Peyer's patch (tissue), 4 donors: Measurements from ENCODE around the gene ATF6B. TPM values are rescaled to one million over a fixed set of nuclear protein-coding genes. Genes with fewer than 3 reads are reported as not detected.
A peak's percentile ranks its signal among the peaks of the same experiment; 100 is the strongest.

Source experiments
- DNase-seq, 3 donors: peaks; one replicate each; pipeline ENCODE4 v3.0.0-alpha.2; 2017 to 2019
- H3K27ac ChIP-seq, 4 donors: fragments of 200-600 bp; sonication (generic); one replicate each; pipeline ENCODE4 v1.5.1; 2016 to 2019
- H3K27me3 ChIP-seq, 2 donors: fragments of 200-600 bp; sonication (generic); one replicate each; pipeline ENCODE4 v1.5.1; 2019
- H3K36me3 ChIP-seq, 3 donors: fragments of 200-600 bp; sonication (generic); one replicate each; pipeline ENCODE4 v1.5.1; 2016 to 2019
- H3K4me1 ChIP-seq, 4 donors: fragments of 200-600 bp; sonication (generic); one replicate each; pipeline ENCODE4 v1.5.1; 2016 to 2019
- H3K4me3 ChIP-seq, 4 donors: fragments of 200-600 bp; sonication (generic); 1 replicate in 3 of 4; 2 replicates in 1 of 4; pipeline ENCODE4 v1.5.1; 2016 to 2019; ENCODE audit warnings: mild to moderate bottlenecking in 1 of 4
- H3K9me3 ChIP-seq, 4 donors: fragments of 200-600 bp; sonication (generic); one replicate each; pipeline ENCODE4 v1.5.1; 2016 to 2019; ENCODE audit warnings: mild to moderate bottlenecking in 1 of 4
- POLR2A ChIP-seq, 2 donors: fragments of 450-650 bp; IDR thresholded peaks; one replicate each; pipeline ENCODE4 v1.5.1; 2017; ENCODE audit warnings: antibody characterized with exemption in 2 of 2, mild to moderate bottlenecking in 2 of 2, moderate library complexity in 2 of 2
- total RNA-seq, 4 donors: library from RNA; depleted of rRNA; stranded (reverse); fragments of >200 nt; gene quantifications; one replicate each; pipeline ENCODE4 v1.1.0, GENCODE V29; 2016
- TF ChIP-seq, protein P1 (sequence below), 6 experiments: fragments of 450-650 bp in 4 of 6; fragments of 200-600 bp in 2 of 6; sonication (generic) in 1 of 6; IDR thresholded peaks; one replicate each; pipeline ENCODE4 v1.5.1; 2017 to 2019; ENCODE audit warnings: antibody characterized with exemption in 6 of 6, mild to moderate bottlenecking in 3 of 6, moderate library complexity in 1 of 6

Gene ATF6B
- total RNA-seq, 4 donors from 2014 or later, result 75.3 to 408 (median 156) TPM

DNA sequence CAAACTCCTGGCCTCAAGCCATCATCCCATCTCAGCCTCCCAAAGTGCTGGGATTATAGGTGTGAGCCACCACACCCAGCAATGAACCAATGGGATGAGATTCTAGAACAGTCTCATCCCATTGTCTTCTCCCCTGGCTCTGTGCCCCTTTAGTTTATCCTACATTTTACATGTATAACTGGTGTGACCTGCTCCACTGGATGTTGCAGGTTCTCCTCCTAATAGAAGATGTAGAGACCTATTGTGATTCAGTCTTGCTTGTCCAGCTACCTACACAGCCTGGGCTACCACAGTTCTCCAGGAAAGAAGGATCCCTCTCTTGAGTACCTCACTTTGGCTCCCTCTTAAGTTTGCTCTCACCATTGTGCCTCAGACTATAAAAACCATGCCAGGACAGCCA lies 4.1 kb upstream of the ATF6B start:
- H3K27ac ChIP-seq, result no peak overlapping the region
- H3K27me3 ChIP-seq, result no peaks in the 10 kb centered on the region
- H3K9me3 ChIP-seq, result no peaks in the 10 kb centered on the region
- no peak for TF ChIP-seq POLR2A (IDR thresholded peaks at IDR 0.05)
- TF ChIP-seq, protein P1, sequence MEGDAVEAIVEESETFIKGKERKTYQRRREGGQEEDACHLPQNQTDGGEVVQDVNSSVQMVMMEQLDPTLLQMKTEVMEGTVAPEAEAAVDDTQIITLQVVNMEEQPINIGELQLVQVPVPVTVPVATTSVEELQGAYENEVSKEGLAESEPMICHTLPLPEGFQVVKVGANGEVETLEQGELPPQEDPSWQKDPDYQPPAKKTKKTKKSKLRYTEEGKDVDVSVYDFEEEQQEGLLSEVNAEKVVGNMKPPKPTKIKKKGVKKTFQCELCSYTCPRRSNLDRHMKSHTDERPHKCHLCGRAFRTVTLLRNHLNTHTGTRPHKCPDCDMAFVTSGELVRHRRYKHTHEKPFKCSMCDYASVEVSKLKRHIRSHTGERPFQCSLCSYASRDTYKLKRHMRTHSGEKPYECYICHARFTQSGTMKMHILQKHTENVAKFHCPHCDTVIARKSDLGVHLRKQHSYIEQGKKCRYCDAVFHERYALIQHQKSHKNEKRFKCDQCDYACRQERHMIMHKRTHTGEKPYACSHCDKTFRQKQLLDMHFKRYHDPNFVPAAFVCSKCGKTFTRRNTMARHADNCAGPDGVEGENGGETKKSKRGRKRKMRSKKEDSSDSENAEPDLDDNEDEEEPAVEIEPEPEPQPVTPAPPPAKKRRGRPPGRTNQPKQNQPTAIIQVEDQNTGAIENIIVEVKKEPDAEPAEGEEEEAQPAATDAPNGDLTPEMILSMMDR (IDR thresholded peaks at IDR 0.05), result no peak
- H3K36me3 ChIP-seq, result no peaks in the 10 kb centered on the region
- H3K4me3 ChIP-seq, result no peak overlapping the region
- H3K4me1 ChIP-seq, result peaks cover 6 to 19% (median 14%) of the 10 kb centered on the region in 4 donors
- no peak for DNase-seq

DNA sequence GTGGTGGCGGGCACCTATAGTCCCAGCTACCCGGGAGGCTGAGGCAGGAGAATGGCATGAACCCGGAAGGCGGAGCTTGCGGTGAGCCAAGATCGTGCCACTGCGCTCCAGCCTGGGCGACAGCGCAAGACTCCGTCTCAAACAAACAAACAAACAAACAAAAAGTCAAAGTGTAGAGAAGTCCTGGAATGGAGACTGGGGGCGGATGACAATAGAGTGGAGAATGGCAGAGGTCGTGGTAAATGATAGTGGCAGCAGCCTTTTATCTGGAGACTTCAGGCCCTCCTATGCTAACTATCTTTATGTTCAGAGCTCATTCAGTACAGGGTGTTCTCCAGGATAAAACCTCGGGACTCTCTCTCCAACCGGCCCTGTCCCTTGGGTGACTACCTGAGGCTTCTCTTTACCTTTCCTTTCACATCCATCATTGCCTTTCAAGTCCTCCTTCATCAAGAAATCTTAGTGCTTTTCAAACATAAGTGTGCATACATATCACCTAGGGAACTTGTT lies 3.4 kb upstream of the ATF6B start:
- Histone ChIP-seq H3K4me3 (no peak overlapping the region), H3K27me3 (no peaks in the 10 kb centered on the region), H3K4me1 (peaks cover 6 to 24% (median 16%) of the 10 kb centered on the region in 4 donors), H3K27ac (no peak overlapping the region), H3K36me3 (peaks cover 0 to under 1% (median 0%) of the 10 kb centered on the region in 3 donors), H3K9me3 (no peaks in the 10 kb centered on the region)
- DNase-seq, result no peak
- TF ChIP-seq, protein P1 (IDR thresholded peaks at IDR 0.05), result no peak
- TF ChIP-seq POLR2A (IDR thresholded peaks at IDR 0.05), result no peak

DNA sequence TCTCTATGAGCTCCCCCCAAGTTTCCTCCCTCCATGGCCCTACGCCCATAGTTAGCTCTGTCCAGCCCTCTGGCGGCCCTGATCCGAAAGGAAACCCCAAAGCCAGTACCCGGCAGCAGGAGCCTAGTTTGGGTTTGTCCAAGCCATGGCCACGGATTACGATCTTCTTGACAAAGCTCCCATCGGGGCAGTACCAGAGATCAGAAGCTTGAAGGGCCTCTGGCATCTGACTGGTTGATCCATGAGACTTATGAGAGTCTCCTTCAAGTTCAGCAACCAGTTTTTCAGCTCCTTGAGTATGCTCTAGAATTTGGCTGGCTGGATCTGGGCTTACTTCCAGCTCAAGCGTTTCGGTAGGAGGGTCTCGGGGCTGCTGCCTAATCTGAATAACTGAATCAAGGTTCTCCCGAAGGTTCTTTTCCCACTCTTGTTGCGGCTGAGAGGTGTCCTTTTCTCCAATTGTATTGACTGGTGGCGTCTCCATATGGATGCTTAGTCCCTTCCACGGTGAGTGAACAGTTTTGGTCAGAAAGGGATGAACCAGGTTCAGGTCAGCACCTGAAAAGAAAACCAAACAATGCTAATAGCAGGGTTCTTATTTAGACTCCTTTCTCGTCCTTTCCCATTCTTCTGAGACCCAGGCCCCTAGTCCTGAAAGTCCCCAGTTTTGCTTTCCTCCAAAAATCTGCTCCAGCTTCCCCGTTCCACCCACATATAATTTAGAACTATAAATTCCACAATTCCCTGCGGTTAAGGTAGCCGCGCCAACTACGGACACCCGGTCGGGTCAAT lies 1.4 kb upstream of the ATF6B start:
- Histone ChIP-seq H3K27me3 (no peaks in the 10 kb centered on the region), H3K4me3 (peak overlapping the region; percentile 51 to 86 (median 76)), H3K9me3 (no peaks in the 10 kb centered on the region)

DNA sequence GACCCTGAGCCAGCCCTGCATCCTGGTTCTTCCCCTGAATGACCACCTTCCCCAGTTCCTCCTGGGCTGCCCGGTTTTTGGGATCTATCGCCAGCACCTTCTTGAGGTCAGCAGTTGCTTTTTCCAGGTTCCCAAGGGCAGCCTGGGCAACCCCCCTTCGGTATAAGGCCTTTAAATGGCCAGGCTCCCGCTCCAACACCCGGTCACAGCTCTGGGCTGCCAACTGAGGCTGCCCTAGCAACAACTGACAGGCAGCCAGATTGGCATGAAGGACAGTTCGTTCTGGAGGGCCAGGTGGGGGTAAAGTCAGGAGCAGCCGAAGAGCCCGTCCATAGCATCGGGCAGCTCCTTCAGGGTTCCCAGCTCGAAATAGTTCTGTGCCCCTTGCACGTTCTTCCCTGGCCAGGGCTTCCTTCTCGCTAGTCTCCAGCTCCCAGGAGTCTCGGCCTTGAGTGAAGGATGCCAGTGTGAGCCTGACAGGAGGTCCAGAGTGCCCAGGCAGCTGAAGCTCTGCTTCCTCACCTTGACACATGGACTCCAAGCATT lies 778 bp upstream of the ATF6B start:
- peaks cover 0 to 27% (median 0%) of the 10 kb centered on the region in 3 donors for H3K36me3 ChIP-seq
- peak overlapping the region in 3 of 4 donors; percentile 27 to 90 (median 86) for H3K4me3 ChIP-seq
- H3K4me1 ChIP-seq, result peaks cover 6 to 32% (median 16%) of the 10 kb centered on the region in 4 donors
- H3K27ac ChIP-seq, result peak overlapping the region; percentile 78 to 90 (median 86)
- H3K9me3 ChIP-seq, result no peaks in the 10 kb centered on the region
- H3K27me3 ChIP-seq, result no peaks in the 10 kb centered on the region
- no peak for DNase-seq
- TF ChIP-seq POLR2A (IDR thresholded peaks at IDR 0.05), result no peak
- TF ChIP-seq, protein P1 (IDR thresholded peaks at IDR 0.05), result no peak

More for the DNA sequence above, 1.4 kb upstream of the ATF6B start:
- Histone ChIP-seq H3K36me3 (peaks cover 0 to 21% (median 0%) of the 10 kb centered on the region in 3 donors), H3K27ac (peak overlapping the region; percentile 71 to 90 (median 87)), H3K4me1 (peaks cover 6 to 32% (median 16%) of the 10 kb centered on the region in 4 donors)
- DNase-seq, result no peak
- TF ChIP-seq, protein P1 (IDR thresholded peaks at IDR 0.05), result no peak
- TF ChIP-seq POLR2A (IDR thresholded peaks at IDR 0.05), result no peak

DNA sequence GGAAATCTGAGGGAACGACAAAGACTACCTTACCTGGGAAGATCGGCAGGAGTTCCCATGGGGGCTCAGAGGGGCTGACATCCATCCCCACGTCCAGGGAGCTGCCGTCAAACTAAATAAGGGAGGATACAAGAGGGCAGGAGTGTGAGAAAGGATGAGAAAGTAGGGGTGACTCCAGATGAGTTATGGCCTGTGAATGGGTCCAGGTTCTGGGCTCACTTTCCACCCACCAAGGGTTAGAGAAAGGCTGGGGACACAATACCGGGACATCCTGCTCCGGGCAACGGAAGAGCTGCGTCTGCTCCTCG lies 683 bp downstream of the ATF6B start:
- no peak for DNase-seq
- TF ChIP-seq, protein P1 (IDR thresholded peaks at IDR 0.05), result no peak
- TF ChIP-seq POLR2A (IDR thresholded peaks at IDR 0.05), result no peak
- Histone ChIP-seq H3K4me1 (peaks cover 6 to 32% (median 16%) of the 10 kb centered on the region in 4 donors), H3K27me3 (no peaks in the 10 kb centered on the region), H3K27ac (peak overlapping the region; percentile 78 to 88 (median 84)), H3K9me3 (no peaks in the 10 kb centered on the region), H3K4me3 (peak overlapping the region; percentile 74 to 90 (median 88)), H3K36me3 (peaks cover 0 to 41% (median 0%) of the 10 kb centered on the region in 3 donors)
